Mesenchymal stem cell (in vitro differentiated cells and primary cell): ENCODE data around the gene TTC8.
"Not testable (repeated sequence)": the region's sequence is repeated elsewhere in the genome, so short reads cannot be mapped to it uniquely, and the experiment has no call there.

ENCODE experiments used
- DNase-seq: peaks from one replicate; pipeline ENCODE4 v3.0.0-alpha.2; 2013
- H2AFZ ChIP-seq: one replicate; pipeline ENCODE4 v1.6.1; 2013; ENCODE audit warnings: low read depth, mild to moderate bottlenecking, control low read depth, inconsistent platforms, low read length, moderate library complexity
- H2AK5ac ChIP-seq: 2 replicates; pipeline ENCODE4 v1.6.1; 2013; ENCODE audit warnings: low read length, moderate library complexity, mild to moderate bottlenecking, inconsistent platforms; ENCODE audit not compliant: severe bottlenecking
- H2BK120ac ChIP-seq: one replicate; pipeline ENCODE4 v1.6.1; 2013; ENCODE audit warnings: low read depth, mild to moderate bottlenecking, inconsistent platforms, low read length, moderate library complexity
- H2BK12ac ChIP-seq, 2 experiments: one replicate each; pipeline ENCODE4 v1.6.1; 2013; ENCODE audit warnings: inconsistent platforms in 2 of 2, low read length in 2 of 2, mild to moderate bottlenecking in 2 of 2, moderate library complexity in 2 of 2, control low read depth in 1 of 2
- H2BK15ac ChIP-seq: one replicate; pipeline ENCODE4 v1.6.1; 2013; ENCODE audit warnings: mild to moderate bottlenecking, low read depth, inconsistent platforms; ENCODE audit not compliant: poor library complexity, severe bottlenecking
- H2BK5ac ChIP-seq: 2 replicates; pipeline ENCODE4 v1.6.1; 2013; ENCODE audit warnings: low read depth, mild to moderate bottlenecking, low read length, control low read depth, inconsistent platforms; ENCODE audit not compliant: poor library complexity, severe bottlenecking
- H3K14ac ChIP-seq, 2 experiments: one replicate each; pipeline ENCODE4 v1.6.1; 2013; ENCODE audit warnings: inconsistent platforms in 2 of 2, low read length in 2 of 2, control low read depth in 1 of 2, mild to moderate bottlenecking in 1 of 2, moderate library complexity in 1 of 2
- H3K18ac ChIP-seq, 2 experiments: one replicate each; pipeline ENCODE4 v1.6.1; 2013; ENCODE audit warnings: inconsistent platforms in 2 of 2, low read length in 2 of 2, control low read depth in 1 of 2, low read depth in 1 of 2, mild to moderate bottlenecking in 1 of 2
- H3K23ac ChIP-seq, 2 experiments: one replicate each; pipeline ENCODE4 v1.6.1; 2013; ENCODE audit warnings: inconsistent platforms in 2 of 2, low read length in 2 of 2, mild to moderate bottlenecking in 2 of 2, moderate library complexity in 2 of 2, control low read depth in 1 of 2
- H3K27ac ChIP-seq: 2 replicates; pipeline ENCODE4 v1.5.1; 2013; ENCODE audit warnings: mild to moderate bottlenecking, moderate library complexity, low read length, control low read depth, inconsistent platforms; ENCODE audit not compliant: poor library complexity, severe bottlenecking
- H3K27me3 ChIP-seq, 2 experiments: 2 replicates each; pipeline versions ENCODE4 v1.6.1 to v1.7.0; 2013; ENCODE audit warnings: low read length in 2 of 2, mild to moderate bottlenecking in 2 of 2, moderate library complexity in 2 of 2, control low read depth in 1 of 2, inconsistent platforms in 1 of 2; ENCODE audit not compliant: control insufficient read depth in 1 of 2, insufficient read depth in 1 of 2
- H3K36me3 ChIP-seq, 2 experiments: 2 replicates each; pipeline versions ENCODE4 v1.6.1 to v1.7.0; 2013; ENCODE audit warnings: low read length in 2 of 2, control low read depth in 1 of 2, inconsistent platforms in 1 of 2, low read depth in 1 of 2, mild to moderate bottlenecking in 1 of 2; ENCODE audit not compliant: insufficient read depth in 2 of 2, control insufficient read depth in 1 of 2
- H3K4ac ChIP-seq, 2 experiments: one replicate each; pipeline ENCODE4 v1.6.1; 2013; ENCODE audit warnings: inconsistent platforms in 2 of 2, low read length in 2 of 2, mild to moderate bottlenecking in 2 of 2, moderate library complexity in 2 of 2, control low read depth in 1 of 2, low read depth in 1 of 2
- H3K4me1 ChIP-seq: 2 replicates; pipeline ENCODE4 v1.6.1; 2013; ENCODE audit warnings: low read depth, low read length, control low read depth; ENCODE audit not compliant: control insufficient read depth, insufficient read depth
- H3K4me2 ChIP-seq: 2 replicates; pipeline ENCODE4 v1.6.1; 2013; ENCODE audit warnings: low read length, mild to moderate bottlenecking, inconsistent platforms; ENCODE audit not compliant: poor library complexity, severe bottlenecking
- H3K4me3 ChIP-seq, 2 experiments: 2 replicates each; pipeline versions ENCODE4 v1.5.1 to v1.7.0; 2013; ENCODE audit warnings: low read length in 2 of 2, mild to moderate bottlenecking in 2 of 2, control low read depth in 1 of 2, low read depth in 1 of 2; ENCODE audit not compliant: insufficient read depth in 1 of 2
- H3K79me1 ChIP-seq: replicated peaks from 2 replicates; pipeline ENCODE4 v1.6.1; 2013; ENCODE audit warnings: mild to moderate bottlenecking, control low read depth, low read length, inconsistent platforms; ENCODE audit not compliant: poor library complexity, severe bottlenecking
- H3K9ac ChIP-seq: 2 replicates; pipeline ENCODE4 v1.7.0; 2013; ENCODE audit warnings: mild to moderate bottlenecking, low read length, moderate library complexity
- H3K9me3 ChIP-seq: 2 replicates; pipeline ENCODE4 v1.7.0; 2013; ENCODE audit warnings: mild to moderate bottlenecking, low read length; ENCODE audit not compliant: control insufficient read depth
- H4K8ac ChIP-seq: one replicate; pipeline ENCODE4 v1.6.1; 2013; ENCODE audit warnings: inconsistent platforms, mild to moderate bottlenecking, low read length, moderate library complexity
- H4K91ac ChIP-seq: one replicate; pipeline ENCODE4 v1.6.1; 2013; ENCODE audit warnings: mild to moderate bottlenecking, low read length, inconsistent platforms
- WGBS: methylation state at CpG from one replicate; pipeline ENCODE4 v1.1.7; 2013; ENCODE audit warnings: mixed read lengths; 5-methylcytosine and 5-hydroxymethylcytosine counted together

Gene TTC8

DNA sequence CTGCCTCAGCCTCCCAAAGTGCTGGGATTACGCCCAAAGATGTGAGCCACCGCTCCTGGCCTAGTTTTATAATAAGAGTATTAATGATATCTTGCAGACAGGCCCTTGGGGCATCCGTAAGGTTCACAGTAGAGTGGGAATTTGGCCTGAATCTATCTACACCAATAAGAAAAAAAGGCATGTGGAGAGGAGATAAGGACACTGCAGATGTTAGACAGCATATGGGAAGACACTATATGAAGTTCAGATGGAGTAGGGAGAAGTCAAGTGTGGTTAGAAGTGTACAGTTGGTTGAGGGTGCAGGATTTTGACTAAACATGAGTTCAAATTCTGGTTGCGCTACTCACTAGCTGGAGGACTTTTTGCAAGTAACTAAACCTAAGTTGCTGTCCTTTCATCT lies 8.5 kb upstream of the TTC8 start:
- H3K27ac ChIP-seq, result no peak overlapping the region
- no peak overlapping the region for H3K14ac ChIP-seq
- no peak overlapping the region for H3K4ac ChIP-seq
- H3K18ac ChIP-seq, result no peak overlapping the region
- H4K91ac ChIP-seq, result no peak overlapping the region
- H3K27me3 ChIP-seq, result peaks cover 8 to 13% of the 10 kb centered on the region in 2 experiments
- no peak overlapping the region for H2BK120ac ChIP-seq
- no peak overlapping the region for H3K9ac ChIP-seq
- no peak overlapping the region for H2BK15ac ChIP-seq
- no peaks in the 10 kb centered on the region for H3K4me1 ChIP-seq
- H2BK12ac ChIP-seq, result no peak overlapping the region
- H2BK5ac ChIP-seq, result no peak overlapping the region
- WGBS, result 97% methylated on average over 4 of the region's 4 CpGs
- DNase-seq, result no peak
- no peak overlapping the region for H3K23ac ChIP-seq
- H3K4me3 ChIP-seq, result no peak overlapping the region
- H3K4me2 ChIP-seq, result no peak overlapping the region
- no peaks in the 10 kb centered on the region for H3K9me3 ChIP-seq
- H2AK5ac ChIP-seq, result no peak overlapping the region
- H3K36me3 ChIP-seq, result no peaks in the 10 kb centered on the region
- no peaks in the 10 kb centered on the region for H3K79me1 ChIP-seq
- H4K8ac ChIP-seq, result no peak overlapping the region
- no peak overlapping the region for H2AFZ ChIP-seq

DNA sequence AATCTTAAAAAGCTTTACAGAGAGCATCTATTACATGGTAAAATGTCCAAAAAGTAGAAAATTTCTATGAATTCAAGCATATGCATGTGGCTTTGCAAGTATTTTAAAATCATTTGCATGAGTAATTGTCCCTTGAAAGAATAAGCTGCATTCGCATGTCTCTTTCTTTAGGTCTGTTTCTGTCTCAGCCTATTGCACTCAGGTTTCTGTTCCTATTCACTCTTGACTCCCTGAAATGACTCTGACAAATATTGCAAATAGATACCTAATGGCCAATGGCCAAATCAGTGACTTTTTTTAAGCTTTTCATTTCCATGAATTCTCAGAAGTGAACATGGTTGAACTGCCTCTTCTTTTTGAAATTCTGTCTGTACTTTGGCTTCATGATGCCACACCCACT lies 6.4 kb upstream of the TTC8 start:
- no peak overlapping the region for H2BK120ac ChIP-seq
- H2BK15ac ChIP-seq, result no peak overlapping the region
- no peak overlapping the region for H3K4me3 ChIP-seq
- 100% methylated on average over 1 of the region's 1 CpG for WGBS
- H3K9me3 ChIP-seq, result no peaks in the 10 kb centered on the region
- DNase-seq, result no peak
- H2BK12ac ChIP-seq, result no peak overlapping the region
- H2AFZ ChIP-seq, result no peak overlapping the region
- no peak overlapping the region for H4K91ac ChIP-seq
- no peak overlapping the region for H3K4ac ChIP-seq
- no peak overlapping the region for H3K23ac ChIP-seq
- H2AK5ac ChIP-seq, result no peak overlapping the region
- H3K18ac ChIP-seq, result no peak overlapping the region
- H2BK5ac ChIP-seq, result no peak overlapping the region
- no peak overlapping the region for H3K14ac ChIP-seq
- H3K79me1 ChIP-seq, result no peaks in the 10 kb centered on the region
- H3K27me3 ChIP-seq, result peaks cover 5 to 13% of the 10 kb centered on the region in 2 experiments
- H4K8ac ChIP-seq, result no peak overlapping the region
- no peak overlapping the region for H3K4me2 ChIP-seq
- no peak overlapping the region for H3K27ac ChIP-seq
- H3K9ac ChIP-seq, result no peak overlapping the region
- H3K36me3 ChIP-seq, result no peaks in the 10 kb centered on the region
- H3K4me1 ChIP-seq, result no peaks in the 10 kb centered on the region

- not testable (repeated sequence) for H3K23ac ChIP-seq, H3K4me2 ChIP-seq, H2BK120ac ChIP-seq, H3K4me3 ChIP-seq, H4K91ac ChIP-seq, H2AFZ ChIP-seq, H2BK12ac ChIP-seq, H2AK5ac ChIP-seq, H2BK5ac ChIP-seq, H3K36me3 ChIP-seq, H3K14ac ChIP-seq, H3K4me1 ChIP-seq, H3K9ac ChIP-seq, H3K27ac ChIP-seq, H2BK15ac ChIP-seq, H3K79me1 ChIP-seq, DNase-seq, H4K8ac ChIP-seq, H3K18ac ChIP-seq, H3K9me3 ChIP-seq, H3K4ac ChIP-seq
- WGBS, result 78% methylated on average over 3 of the region's 3 CpGs
- H3K27me3 ChIP-seq, result peaks cover 5 to 13% of the 10 kb centered on the region in 2 experiments
Measured at GRCh38 chr14:88819674-88820073, 4.8 kb upstream of the TTC8 start.

DNA sequence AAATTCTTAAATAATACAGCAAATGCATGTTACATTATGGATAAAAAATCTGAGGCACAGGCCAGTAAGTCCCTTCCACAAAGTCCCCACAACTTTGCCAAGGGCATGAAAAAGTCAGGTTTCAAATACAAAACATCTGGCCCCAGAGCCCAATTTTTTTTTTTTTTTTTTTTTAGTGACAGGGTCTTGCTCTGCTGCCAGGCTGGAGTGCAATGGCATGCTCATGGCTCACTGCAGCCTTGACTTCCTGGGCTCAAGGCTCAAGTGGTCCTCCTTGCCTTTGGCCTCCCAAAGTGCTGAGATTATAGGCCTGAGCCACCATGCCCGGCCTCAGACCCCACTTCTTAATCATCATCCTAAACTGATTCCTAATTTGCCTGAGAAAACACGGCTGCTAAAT lies 3.1 kb upstream of the TTC8 start:
- Histone ChIP-seq H3K18ac (no peak overlapping the region), H3K9me3 (no peaks in the 10 kb centered on the region), H2AFZ (no peak overlapping the region), H3K23ac (no peak overlapping the region), H2BK5ac (no peak overlapping the region), H3K79me1 (peaks cover 4% of the 10 kb centered on the region), H2AK5ac (no peak overlapping the region), H2BK12ac (no peak overlapping the region), H3K4me2 (no peak overlapping the region), H3K9ac (no peak overlapping the region), H3K4me1 (no peaks in the 10 kb centered on the region), H3K4ac (no peak overlapping the region), H3K4me3 (no peak overlapping the region), H3K36me3 (no peaks in the 10 kb centered on the region), H4K91ac (no peak overlapping the region), H3K27ac (no peak overlapping the region), H2BK15ac (no peak overlapping the region), H3K27me3 (peaks cover 5 to 13% of the 10 kb centered on the region in 2 experiments), H4K8ac (no peak overlapping the region), H2BK120ac (no peak overlapping the region), H3K14ac (no peak overlapping the region)
- WGBS, result 76% methylated on average over 2 of the region's 2 CpGs
- DNase-seq, result no peak
